KMS-11 (cell line): Measurements from ENCODE around the gene FGF14.

Experiments
- H2AFZ ChIP-seq: fragments of 200-600 bp; sonication (generic); 2 replicates; pipeline ENCODE4 v1.6.1; 2016; ENCODE audit warnings: antibody characterized with exemption, mixed run types, low read depth
- H3K27ac ChIP-seq: fragments of 200-600 bp; sonication (generic); 2 replicates; pipeline ENCODE4 v1.6.1; 2016; ENCODE audit warnings: mild to moderate bottlenecking, mixed run types
- H3K27me3 ChIP-seq: fragments of 200-600 bp; sonication (generic); 2 replicates; pipeline ENCODE4 v1.6.1; 2017; ENCODE audit warnings: mild to moderate bottlenecking, low read depth, mixed run types, moderate library complexity; ENCODE audit not compliant: insufficient read depth
- H3K36me3 ChIP-seq: fragments of 200-600 bp; sonication (generic); 2 replicates; pipeline ENCODE4 v1.6.1; 2017; ENCODE audit warnings: mild to moderate bottlenecking, mixed run types; ENCODE audit not compliant: insufficient read depth
- H3K4me1 ChIP-seq: fragments of 200-600 bp; sonication (generic); 2 replicates; pipeline ENCODE4 v1.6.1; 2016; ENCODE audit warnings: mild to moderate bottlenecking, low read depth, mixed run types; ENCODE audit not compliant: poor library complexity, severe bottlenecking
- H3K4me2 ChIP-seq: fragments of 200-600 bp; sonication (generic); 2 replicates; pipeline ENCODE4 v1.7.0; 2016; ENCODE audit warnings: mild to moderate bottlenecking, mixed run types
- H3K4me3 ChIP-seq: fragments of 200-600 bp; sonication (generic); IDR thresholded peaks from 2 replicates; pipeline ENCODE4 v1.6.1; 2017; ENCODE audit warnings: low read depth, low read length, mixed read lengths; ENCODE audit not compliant: insufficient read depth
- H3K79me2 ChIP-seq: fragments of 200-600 bp; sonication (generic); 2 replicates; pipeline ENCODE4 v1.6.1; 2016; ENCODE audit warnings: low read depth, mixed run types; ENCODE audit not compliant: insufficient read depth
- H3K9ac ChIP-seq: fragments of 200-600 bp; sonication (generic); 2 replicates; pipeline ENCODE4 v1.6.1; 2016; ENCODE audit warnings: mild to moderate bottlenecking, mixed run types
- H4K20me1 ChIP-seq: fragments of 200-600 bp; sonication (generic); 2 replicates; pipeline ENCODE4 v1.6.1; 2016; ENCODE audit warnings: mild to moderate bottlenecking, mixed run types; ENCODE audit not compliant: insufficient read depth
- TF ChIP-seq, protein P1 (sequence below): fragments of 200-600 bp; sonication (generic); conservative IDR thresholded peaks from 2 replicates; pipeline ENCODE4 v1.6.1; 2017; ENCODE audit warnings: low read depth, mild to moderate bottlenecking, antibody characterized with exemption, low read length, moderate library complexity, mixed read lengths

The FGF14 gene

DNA sequence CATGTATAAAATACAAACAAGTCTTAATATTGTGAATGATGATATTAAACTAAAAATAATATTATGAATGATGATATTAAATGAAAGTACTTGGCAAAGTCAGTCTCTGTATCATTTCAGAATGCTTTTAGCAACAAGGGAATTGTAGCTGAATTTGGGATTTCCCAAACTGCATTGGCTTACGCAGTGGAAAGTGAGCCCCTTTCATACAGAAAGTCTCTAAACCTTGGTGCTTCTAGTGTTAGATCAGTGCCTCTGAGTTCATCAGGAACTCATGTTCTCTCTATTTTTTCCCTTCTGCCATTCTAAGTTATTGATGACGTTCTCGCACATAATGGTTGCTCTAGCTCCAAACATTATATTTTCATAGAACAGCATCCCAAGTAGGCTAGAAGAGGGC, 649.4 kb downstream of the FGF14 start:
- Histone ChIP-seq H3K79me2 (no peaks in the 10 kb centered on the region), H3K27ac (no peak overlapping the region), H2AFZ (no peak overlapping the region), H3K4me3 (no peak overlapping the region), H3K9ac (no peak overlapping the region), H3K4me2 (no peak overlapping the region), H4K20me1 (no peaks in the 10 kb centered on the region), H3K4me1 (no peaks in the 10 kb centered on the region), H3K36me3 (no peaks in the 10 kb centered on the region), H3K27me3 (no peaks in the 10 kb centered on the region)
- TF ChIP-seq, protein P1, sequence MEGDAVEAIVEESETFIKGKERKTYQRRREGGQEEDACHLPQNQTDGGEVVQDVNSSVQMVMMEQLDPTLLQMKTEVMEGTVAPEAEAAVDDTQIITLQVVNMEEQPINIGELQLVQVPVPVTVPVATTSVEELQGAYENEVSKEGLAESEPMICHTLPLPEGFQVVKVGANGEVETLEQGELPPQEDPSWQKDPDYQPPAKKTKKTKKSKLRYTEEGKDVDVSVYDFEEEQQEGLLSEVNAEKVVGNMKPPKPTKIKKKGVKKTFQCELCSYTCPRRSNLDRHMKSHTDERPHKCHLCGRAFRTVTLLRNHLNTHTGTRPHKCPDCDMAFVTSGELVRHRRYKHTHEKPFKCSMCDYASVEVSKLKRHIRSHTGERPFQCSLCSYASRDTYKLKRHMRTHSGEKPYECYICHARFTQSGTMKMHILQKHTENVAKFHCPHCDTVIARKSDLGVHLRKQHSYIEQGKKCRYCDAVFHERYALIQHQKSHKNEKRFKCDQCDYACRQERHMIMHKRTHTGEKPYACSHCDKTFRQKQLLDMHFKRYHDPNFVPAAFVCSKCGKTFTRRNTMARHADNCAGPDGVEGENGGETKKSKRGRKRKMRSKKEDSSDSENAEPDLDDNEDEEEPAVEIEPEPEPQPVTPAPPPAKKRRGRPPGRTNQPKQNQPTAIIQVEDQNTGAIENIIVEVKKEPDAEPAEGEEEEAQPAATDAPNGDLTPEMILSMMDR = no peak

DNA sequence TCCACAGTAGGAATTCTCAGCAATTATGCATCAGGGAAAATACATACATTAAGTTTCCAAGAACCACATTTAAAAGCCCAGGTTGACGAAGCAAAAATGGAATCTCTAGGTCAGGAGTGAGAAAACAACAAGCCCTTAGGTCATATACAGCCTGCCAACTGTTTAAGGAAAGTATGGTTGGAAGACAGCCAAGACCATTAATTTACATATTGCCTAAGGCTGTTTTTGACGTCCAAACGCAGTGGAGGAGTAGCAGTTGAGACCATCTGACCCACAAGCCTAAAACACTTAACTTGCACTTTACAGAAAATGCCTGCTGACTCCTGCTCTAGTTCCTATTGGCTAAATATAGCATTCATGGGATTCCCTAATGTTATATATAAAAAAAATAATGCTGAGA, 650.4 kb downstream of the FGF14 start:
- Histone ChIP-seq H3K27me3 (no peaks in the 10 kb centered on the region), H3K4me2 (no peak overlapping the region), H3K9ac (no peak overlapping the region), H3K4me3 (no peak overlapping the region), H3K4me1 (no peaks in the 10 kb centered on the region), H4K20me1 (no peaks in the 10 kb centered on the region), H3K27ac (no peak overlapping the region), H3K79me2 (no peaks in the 10 kb centered on the region), H2AFZ (no peak overlapping the region), H3K36me3 (no peaks in the 10 kb centered on the region)
- TF ChIP-seq, protein P1 = no peak

DNA sequence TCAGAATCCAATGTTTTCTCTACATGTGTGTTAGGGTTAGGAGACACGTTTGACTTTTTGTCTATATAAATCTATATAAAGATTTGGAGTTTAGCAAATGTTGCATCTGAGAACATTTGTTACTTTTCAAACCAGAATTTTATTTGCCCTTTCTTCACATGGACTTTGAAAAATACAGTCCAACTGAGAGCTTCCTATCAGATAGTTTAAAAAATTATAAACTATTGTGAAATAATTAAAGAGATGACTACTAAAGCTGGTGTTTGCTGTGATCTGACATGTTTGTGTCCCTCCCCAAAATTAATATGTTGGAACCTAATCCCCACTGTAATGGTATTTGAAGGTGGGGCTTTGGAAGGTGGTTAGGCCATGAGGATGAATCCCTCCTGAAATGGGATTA, 652.3 kb downstream of the FGF14 start:
- Histone ChIP-seq H2AFZ (no peak overlapping the region), H4K20me1 (no peaks in the 10 kb centered on the region), H3K4me1 (no peaks in the 10 kb centered on the region), H3K27ac (no peak overlapping the region), H3K4me3 (no peak overlapping the region), H3K79me2 (no peaks in the 10 kb centered on the region), H3K9ac (no peak overlapping the region), H3K4me2 (no peak overlapping the region), H3K27me3 (no peaks in the 10 kb centered on the region), H3K36me3 (no peaks in the 10 kb centered on the region)
- TF ChIP-seq, protein P1 = no peak

DNA sequence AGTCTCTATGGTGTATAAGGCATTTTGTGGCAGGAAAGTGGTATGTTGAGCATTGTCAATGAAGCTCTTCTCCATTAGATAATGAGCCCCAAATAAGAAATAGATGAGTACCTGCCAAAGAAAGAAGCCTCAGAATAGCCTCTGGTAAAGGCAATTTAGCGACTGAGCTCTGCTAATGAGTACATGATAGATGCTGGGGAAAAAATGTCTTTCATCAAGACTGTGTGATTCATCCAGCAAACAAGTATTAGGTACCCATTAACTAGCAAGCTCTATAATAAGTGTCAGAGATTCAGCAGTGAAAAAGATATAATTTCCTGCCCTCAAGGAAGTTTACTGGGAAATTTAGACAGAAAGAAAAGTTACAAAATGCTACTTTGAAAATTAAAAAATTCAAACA, 654.8 kb downstream of the FGF14 start:
- Histone ChIP-seq H3K79me2 (no peaks in the 10 kb centered on the region), H4K20me1 (no peaks in the 10 kb centered on the region), H3K27me3 (no peaks in the 10 kb centered on the region), H3K9ac (no peak overlapping the region), H3K4me1 (no peaks in the 10 kb centered on the region), H3K36me3 (no peaks in the 10 kb centered on the region), H3K27ac (no peak overlapping the region), H2AFZ (no peak overlapping the region), H3K4me3 (no peak overlapping the region), H3K4me2 (no peak overlapping the region)
- TF ChIP-seq, protein P1 = no peak

DNA sequence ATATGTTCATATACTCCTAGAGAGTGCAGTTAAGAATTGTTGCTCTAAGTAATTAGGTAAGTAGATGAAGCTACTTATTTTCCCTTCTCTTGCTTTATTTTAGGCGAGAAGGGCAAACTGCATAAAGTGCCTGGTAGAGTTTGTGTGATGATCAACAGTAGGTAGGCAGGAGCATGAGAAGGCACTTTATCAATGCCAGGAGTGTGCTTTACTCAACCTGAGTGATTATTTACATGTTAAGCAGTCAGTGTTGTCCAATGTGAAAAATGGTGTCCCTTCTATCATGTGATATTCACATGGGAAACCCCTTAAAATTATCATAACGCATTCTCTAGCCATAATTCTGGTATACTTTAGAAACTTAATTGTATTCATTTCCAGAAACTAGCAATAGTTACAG, 655.3 kb downstream of the FGF14 start:
- no peaks in the 10 kb centered on the region for H3K79me2 ChIP-seq
- no peak overlapping the region for H3K4me3 ChIP-seq
- no peak overlapping the region for H2AFZ ChIP-seq
- no peak overlapping the region for H3K4me2 ChIP-seq
- H3K36me3 ChIP-seq = no peaks in the 10 kb centered on the region
- H4K20me1 ChIP-seq = no peaks in the 10 kb centered on the region
- no peaks in the 10 kb centered on the region for H3K4me1 ChIP-seq
- no peak overlapping the region for H3K9ac ChIP-seq
- H3K27me3 ChIP-seq = no peaks in the 10 kb centered on the region
- TF ChIP-seq, protein P1 = no peak
- no peak overlapping the region for H3K27ac ChIP-seq
